Measurements from ENCODE around the gene CFAP206. TPM values are rescaled to one million over a fixed set of nuclear protein-coding genes. Genes with fewer than 3 reads are reported as not detected.

CFAP206 gene
- total and polyA plus RNA-seq, 10 donors, result 0.06 to 0.46 (median 0.16) TPM; not detected in 6

DNA sequence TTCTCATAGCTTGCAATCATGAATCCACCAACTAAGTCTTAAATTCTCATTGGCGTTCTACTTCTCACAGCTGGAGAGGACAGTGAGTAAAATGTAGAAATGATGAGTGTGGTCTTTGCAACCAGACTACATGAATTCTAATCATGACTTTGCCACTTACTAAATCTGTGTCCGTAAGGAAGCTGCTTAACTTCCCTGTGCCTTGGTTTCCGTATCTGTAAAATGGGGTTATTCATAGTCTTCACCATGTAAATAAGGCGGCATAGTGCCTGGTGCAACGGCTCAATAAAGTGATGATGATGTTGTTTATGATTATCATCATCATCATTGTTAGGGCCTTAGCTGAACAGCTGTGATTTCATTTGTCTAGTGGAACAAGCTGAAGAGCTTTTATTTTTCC, 12.6 kb downstream of the CFAP206 start:
- WGBS, 5 donors, result 88 to 96% (median 91%) methylated on average over 5 of the region's 5 CpGs
- Histone ChIP-seq H3K27me3 (replicated peaks in 1 of 7) (no peaks in the 10 kb centered on the region), H3K36me3 (no peaks in the 10 kb centered on the region), H3K9me3 (no peaks in the 10 kb centered on the region), H3K27ac (no peak overlapping the region), H3K4me3 (no peak overlapping the region), H3K4me1 (no peaks in the 10 kb centered on the region)
- intact Hi-C loops (cut with DNase I; ENCODE audit: low total_unique reads), result no loop called here
- DNase-seq, result no peak
- no peak for TF ChIP-seq POLR2A (IDR thresholded peaks at IDR 0.05)
- TF ChIP-seq POLR2AphosphoS5 (IDR thresholded peaks at IDR 0.05), result no peak
- TF ChIP-seq, protein P1, sequence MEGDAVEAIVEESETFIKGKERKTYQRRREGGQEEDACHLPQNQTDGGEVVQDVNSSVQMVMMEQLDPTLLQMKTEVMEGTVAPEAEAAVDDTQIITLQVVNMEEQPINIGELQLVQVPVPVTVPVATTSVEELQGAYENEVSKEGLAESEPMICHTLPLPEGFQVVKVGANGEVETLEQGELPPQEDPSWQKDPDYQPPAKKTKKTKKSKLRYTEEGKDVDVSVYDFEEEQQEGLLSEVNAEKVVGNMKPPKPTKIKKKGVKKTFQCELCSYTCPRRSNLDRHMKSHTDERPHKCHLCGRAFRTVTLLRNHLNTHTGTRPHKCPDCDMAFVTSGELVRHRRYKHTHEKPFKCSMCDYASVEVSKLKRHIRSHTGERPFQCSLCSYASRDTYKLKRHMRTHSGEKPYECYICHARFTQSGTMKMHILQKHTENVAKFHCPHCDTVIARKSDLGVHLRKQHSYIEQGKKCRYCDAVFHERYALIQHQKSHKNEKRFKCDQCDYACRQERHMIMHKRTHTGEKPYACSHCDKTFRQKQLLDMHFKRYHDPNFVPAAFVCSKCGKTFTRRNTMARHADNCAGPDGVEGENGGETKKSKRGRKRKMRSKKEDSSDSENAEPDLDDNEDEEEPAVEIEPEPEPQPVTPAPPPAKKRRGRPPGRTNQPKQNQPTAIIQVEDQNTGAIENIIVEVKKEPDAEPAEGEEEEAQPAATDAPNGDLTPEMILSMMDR (IDR thresholded peaks at IDR 0.05 in 8 of 11, conservative IDR thresholded peaks at IDR 0.05 in 3 of 11), result no peak

DNA sequence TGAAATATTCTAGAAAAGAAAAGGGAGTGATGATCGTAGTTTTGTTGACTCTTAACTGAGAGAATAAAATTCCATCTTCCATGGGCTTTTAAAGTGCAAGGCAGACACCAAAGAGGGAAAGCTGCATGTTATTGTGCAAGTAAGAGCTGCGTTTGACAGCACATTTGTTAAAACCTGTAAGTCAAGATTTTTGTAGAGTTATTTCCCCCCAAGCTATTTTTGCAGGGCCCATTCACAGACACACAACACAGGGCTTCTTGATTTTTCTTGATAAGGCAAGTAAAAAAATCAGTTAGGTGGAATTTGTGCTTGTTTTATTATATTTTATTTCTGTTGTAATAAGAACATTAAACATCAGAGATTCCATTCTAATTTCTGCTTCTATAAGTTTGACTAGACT, 13.8 kb downstream of the CFAP206 start:
- 74 to 84% (median 78%) methylated on average over 2 of the region's 2 CpGs for WGBS, 5 donors
- no peak for DNase-seq

DNA sequence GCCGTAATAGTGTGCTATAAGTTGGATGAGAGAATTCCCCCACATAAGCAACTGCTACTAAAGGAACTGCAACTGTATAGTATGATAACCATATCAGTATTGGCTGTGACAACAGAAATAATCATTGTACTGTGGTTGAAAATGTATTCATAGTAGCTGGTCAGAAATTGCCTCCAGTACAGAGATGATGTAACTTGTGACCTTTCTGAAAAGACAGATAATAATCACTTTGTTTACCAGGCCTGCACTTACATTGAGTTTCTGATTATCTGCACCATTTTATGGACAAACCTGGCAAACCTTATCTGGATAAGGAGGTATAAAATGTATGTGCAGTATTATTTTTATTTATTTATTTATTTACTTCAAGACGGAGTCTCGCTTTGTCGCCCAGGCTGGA, 19.0 kb downstream of the CFAP206 start:
- no peaks in the 10 kb centered on the region for H3K4me1 ChIP-seq
- H3K27me3 ChIP-seq (replicated peaks in 1 of 7), result no peaks in the 10 kb centered on the region
- no peak overlapping the region for H3K4me3 ChIP-seq
- no peaks in the 10 kb centered on the region for H3K36me3 ChIP-seq
- TF ChIP-seq, protein P1 (IDR thresholded peaks at IDR 0.05 in 8 of 11, conservative IDR thresholded peaks at IDR 0.05 in 3 of 11), result no peak
- TF ChIP-seq POLR2AphosphoS5 (IDR thresholded peaks at IDR 0.05) (no peak), POLR2A (IDR thresholded peaks at IDR 0.05) (no peak)
- no peaks in the 10 kb centered on the region for H3K9me3 ChIP-seq
- H3K27ac ChIP-seq, result no peak overlapping the region
- DNase-seq, result no peak
- intact Hi-C loops (cut with DNase I; ENCODE audit: low total_unique reads), result no loop called here
- 91 to 99% (median 97%) methylated on average over 4 of the region's 4 CpGs for WGBS, 5 donors

More for the DNA sequence above, 13.8 kb downstream of the CFAP206 start:
- TF ChIP-seq, protein P1 (IDR thresholded peaks at IDR 0.05 in 8 of 11, conservative IDR thresholded peaks at IDR 0.05 in 3 of 11), result no peak
- TF ChIP-seq POLR2A (IDR thresholded peaks at IDR 0.05) (no peak), POLR2AphosphoS5 (IDR thresholded peaks at IDR 0.05) (no peak)
- no peak overlapping the region for H3K27ac ChIP-seq
- no peak overlapping the region for H3K4me3 ChIP-seq
- intact Hi-C loops (cut with DNase I; ENCODE audit: low total_unique reads), result no loop called here
- H3K36me3 ChIP-seq, result no peaks in the 10 kb centered on the region
- H3K9me3 ChIP-seq, result no peaks in the 10 kb centered on the region
- H3K27me3 ChIP-seq (replicated peaks in 1 of 7), result no peaks in the 10 kb centered on the region
- no peaks in the 10 kb centered on the region for H3K4me1 ChIP-seq

DNA sequence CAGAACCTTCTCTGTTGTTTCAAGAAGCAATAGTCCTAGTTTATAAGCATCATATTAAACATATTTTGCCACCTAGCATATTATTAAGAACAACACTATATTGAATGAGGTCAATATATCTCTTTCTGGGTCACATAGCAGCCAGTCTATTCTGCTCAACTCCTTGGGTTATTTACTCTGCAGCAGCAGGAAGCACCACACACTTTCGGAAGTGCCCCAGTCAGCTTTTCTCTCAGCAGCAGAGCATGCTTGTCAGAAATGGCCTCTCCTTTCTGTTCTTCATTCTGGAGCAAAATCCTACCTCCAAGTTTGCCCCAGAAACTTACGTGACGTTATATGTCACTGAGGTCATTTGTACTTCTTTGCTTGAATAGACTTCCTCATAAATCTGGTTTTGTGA, 22.7 kb downstream of the CFAP206 start:
- TF ChIP-seq, protein P1 (IDR thresholded peaks at IDR 0.05 in 8 of 11, conservative IDR thresholded peaks at IDR 0.05 in 3 of 11), result no peak
- no peak for TF ChIP-seq POLR2A (IDR thresholded peaks at IDR 0.05)
- Histone ChIP-seq H3K4me1 (no peaks in the 10 kb centered on the region), H3K27me3 (replicated peaks in 1 of 7) (no peaks in the 10 kb centered on the region), H3K9me3 (no peaks in the 10 kb centered on the region), H3K4me3 (no peak overlapping the region), H3K27ac (no peak overlapping the region), H3K36me3 (no peaks in the 10 kb centered on the region)
- 65 to 76% (median 71%) methylated on average over 3 of the region's 3 CpGs for WGBS, 5 donors
- intact Hi-C loops (cut with DNase I; ENCODE audit: low total_unique reads), result no loop called here
- no peak for DNase-seq

Measured in spleen (tissue), 11 donors.